ENCODE measurements around the gene TAS1R3. TPM values are rescaled to one million over a fixed set of nuclear protein-coding genes. Genes with fewer than 3 reads are reported as not detected.

The TAS1R3 gene
- total and polyA plus RNA-seq, 2 of the 4 experiments (the other 2 are of a cell fraction), result under 0.01 to 0.05 TPM

GRCh38 chr1:1345860-1346500 lies 14.9 kb downstream of the TAS1R3 start:
- Histone ChIP-seq H2AK9ac (replicated peaks; ENCODE audit: low read depth, low read length, poor library complexity) (peak overlapping the region; percentile 91), H3K9me1 (ENCODE audit: insufficient read depth, low read length) (peaks cover 8% of the 10 kb centered on the region; the same call in 1 of the 2 replicates), H4K8ac (ENCODE audit: low read depth in 2 of 2, low read length in 2 of 2) (no peak overlapping the region), H3K56ac (ENCODE audit: extremely low read depth, insufficient read depth, low read length) (no peak overlapping the region), H3K27ac (ENCODE audit: insufficient read depth, low read length) (no peak overlapping the region; the same call in 1 of the 2 replicates), H2BK120ac (ENCODE audit: low read depth, low read length) (0 out of 2 replicates have a peak overlapping the region, but pooled peaks have one; percentile 23), H3K36me3 (ENCODE audit: control insufficient read depth, insufficient read depth, low read length) (peaks cover 7% of the 10 kb centered on the region), H3K79me1 (ENCODE audit: low read depth in 1 of 2, low read length in 2 of 2) (peaks cover 6 to 60% of the 10 kb centered on the region in 2 experiments; a peak in 3 of 4 replicates), H3K23ac (ENCODE audit: low read depth, low read length) (peak overlapping the region; percentile 59; the same call in 1 of the 2 replicates), H2AFZ (replicated peaks; ENCODE audit: low read length, poor library complexity) (peak overlapping the region; percentile 67), H3K4ac (ENCODE audit: low read depth, low read length) (peak overlapping the region; percentile 61), H2BK15ac (ENCODE audit: low read depth, low read length) (no peak overlapping the region), H4K20me1 (ENCODE audit: insufficient read depth, low read length) (peaks cover 62% of the 10 kb centered on the region), H2BK5ac (ENCODE audit: low read depth, low read length, poor library complexity, severe bottlenecking) (peak overlapping the region; percentile 40), H3K18ac (ENCODE audit: low read depth, low read length) (no peak overlapping the region), H3K4me1 (ENCODE audit: control insufficient read depth, insufficient read depth, low read length) (peaks cover 30% of the 10 kb centered on the region), H4K5ac (ENCODE audit: low read depth, low read length) (no peak overlapping the region), H3K9me3 (ENCODE audit: control insufficient read depth, insufficient read depth, low read length) (no peaks in the 10 kb centered on the region), H3K4me2 (ENCODE audit: low read depth, low read length) (peak overlapping the region; percentile 29; the same call in 1 of the 2 replicates), H3K14ac (replicated peaks; ENCODE audit: low read depth, low read length) (peak overlapping the region; percentile 32; the same call in 1 of the 2 replicates), H4K91ac (ENCODE audit: insufficient read depth, low read depth, low read length) (no peak overlapping the region), H2AK5ac (ENCODE audit: low read depth, low read length) (peak overlapping the region; percentile 73), H3K27me3 (ENCODE audit: control insufficient read depth, insufficient read depth, low read length) (no peaks in the 10 kb centered on the region), H2BK20ac (ENCODE audit: low read depth, low read length) (no peak overlapping the region), H3K4me3 (ENCODE audit: insufficient read depth, low read depth, low read length) (no peak overlapping the region), H3K9ac (ENCODE audit: low read depth, low read length) (no peak overlapping the region)
- CTCF ChIA-PET, result no interaction called here
- intact Hi-C loops (cut with micrococcal nuclease) (no loop called here), in situ Hi-C loops (cut with MboI; ENCODE audit: low sequenced_read_pairs) (no loop called here), dilution Hi-C loops (cut with HindIII; ENCODE audit: low sequenced_read_pairs, unreplicated experiment) (no loop called here)
- POLR2A ChIA-PET (ENCODE audit: unreplicated experiment), result interaction anchor here (0.9 kb wide), 1 partner anchor 29 kb away, joined by 3 read pairs; the partner anchor contains the start of gene AURKAIP1
- DNase-seq (no peak), ATAC-seq (ENCODE audit: low read depth) (no peak)
- no peak for TF ChIP-seq ELK1 (IDR thresholded peaks at IDR 0.05; ENCODE audit: borderline replicate concordance, low read depth, low read length)
- no peak for TF ChIP-seq MAFK (IDR thresholded peaks at IDR 0.05; ENCODE audit: low read depth, low read length)
- no peak for TF ChIP-seq MAZ (IDR thresholded peaks at IDR 0.05; ENCODE audit: borderline replicate concordance, low read depth, low read length)
- TF ChIP-seq RAD21 (IDR thresholded peaks at IDR 0.05; ENCODE audit: low read length), result no peak
- no peak for TF ChIP-seq FOS (IDR thresholded peaks at IDR 0.05; ENCODE audit: low read depth, low read length)
- no peak for TF ChIP-seq BHLHE40 (IDR thresholded peaks at IDR 0.05; ENCODE audit: low read depth, low read length)
- no peak for TF ChIP-seq RFX5 (IDR thresholded peaks at IDR 0.05; ENCODE audit: low read depth, low read length)
- TF ChIP-seq CHD1 (IDR thresholded peaks at IDR 0.05; ENCODE audit: low read depth, low read length), result no peak
- no peak for TF ChIP-seq RCOR1 (IDR thresholded peaks at IDR 0.05; ENCODE audit: insufficient replicate concordance, low read length)
- no peak for TF ChIP-seq CTCF (conservative IDR thresholded peaks at IDR 0.05; ENCODE audit: low read depth, low read length)
- no peak for TF ChIP-seq CEBPB (IDR thresholded peaks at IDR 0.05; ENCODE audit: low read depth, low read length)
- no peak for TF ChIP-seq SMC3 (IDR thresholded peaks at IDR 0.05; ENCODE audit: low read depth, low read length)
- WGBS, 2 experiments (ENCODE audit: extremely low coverage in 2 of 2, insufficient read length in 1 of 2), result 60% methylated on average over 2 of the region's 12 CpGs; no CpG with 5 or more reads in 1 of the 2 experiments
- no TSS peak for BruUV-seq (replicated peaks)
